Central memory CD8-positive, alpha-beta T cell (primary cell): ENCODE measurements around the gene ACCS.

Experiments
- ATAC-seq: fragments of 150-1000 bp; cut with Tn5 transposase; replicated peaks from 2 replicates; pipeline ENCODE4 v1.10.0; 2022; ENCODE audit warnings: mild to moderate bottlenecking, moderate FRiP score, moderate number of reproducible peaks; ENCODE audit not compliant: poor library complexity, severe bottlenecking; ENCODE audit errors: extremely low read depth
- DNase-seq, 2 donors: peaks; one replicate each; pipeline ENCODE4 v3.0.0; 2021; ENCODE audit warnings: low spot score in 2 of 2
- H3K27ac Mint-ChIP-seq: one replicate; pipeline ENCODE4 v1.8.0; 2022; ENCODE audit warnings: low read depth, mild to moderate bottlenecking, moderate library complexity, mixed read lengths
- H3K27me3 Mint-ChIP-seq: one replicate; pipeline ENCODE4 v1.8.0; 2022; ENCODE audit warnings: mixed read lengths
- H3K36me3 Mint-ChIP-seq: one replicate; pipeline ENCODE4 v1.8.0; 2022; ENCODE audit warnings: mild to moderate bottlenecking, moderate library complexity, mixed read lengths; ENCODE audit not compliant: insufficient read depth
- H3K4me1 Mint-ChIP-seq: one replicate; pipeline ENCODE4 v1.8.0; 2022; ENCODE audit warnings: mixed read lengths
- H3K4me3 Mint-ChIP-seq: one replicate; pipeline ENCODE4 v1.8.0; 2022; ENCODE audit warnings: mild to moderate bottlenecking, moderate library complexity, mixed read lengths
- H3K9me3 Mint-ChIP-seq: one replicate; pipeline ENCODE4 v1.8.0; 2022; ENCODE audit warnings: mixed read lengths

The ACCS gene

GRCh38 chr11:44083433-44083832 is 17.4 kb downstream of the ACCS start:
- Mint-ChIP-seq H3K4me1 (no peaks in the 10 kb centered on the region), H3K9me3 (peaks cover 6% of the 10 kb centered on the region), H3K4me3 (no peak overlapping the region), H3K36me3 (no peaks in the 10 kb centered on the region), H3K27ac (no peak overlapping the region), H3K27me3 (no peaks in the 10 kb centered on the region)
- ATAC-seq = no peak
- DNase-seq = no peak

- Mint-ChIP-seq H3K9me3 (peaks cover 6% of the 10 kb centered on the region), H3K27me3 (no peaks in the 10 kb centered on the region), H3K4me1 (no peaks in the 10 kb centered on the region), H3K27ac (no peak overlapping the region), H3K36me3 (no peaks in the 10 kb centered on the region), H3K4me3 (no peak overlapping the region)
- DNase-seq (no peak), ATAC-seq (no peak)
Observed at GRCh38 chr11:44083906-44084305, 17.8 kb downstream of the ACCS start.

- ATAC-seq = no peak
- Mint-ChIP-seq H3K27me3 (no peaks in the 10 kb centered on the region), H3K27ac (no peak overlapping the region), H3K4me1 (no peaks in the 10 kb centered on the region), H3K4me3 (no peak overlapping the region), H3K9me3 (peaks cover 6% of the 10 kb centered on the region), H3K36me3 (no peaks in the 10 kb centered on the region)
- no peak for DNase-seq
Observed at GRCh38 chr11:44085330-44085729, 19.3 kb downstream of the ACCS start.

- H3K27ac Mint-ChIP-seq = no peak overlapping the region
- H3K36me3 Mint-ChIP-seq = no peaks in the 10 kb centered on the region
- no peak for ATAC-seq
- no peaks in the 10 kb centered on the region for H3K27me3 Mint-ChIP-seq
- no peak overlapping the region for H3K4me3 Mint-ChIP-seq
- H3K9me3 Mint-ChIP-seq = peaks cover 6% of the 10 kb centered on the region
- H3K4me1 Mint-ChIP-seq = no peaks in the 10 kb centered on the region
- DNase-seq = no peak
Observed at GRCh38 chr11:44088377-44088776, 22.3 kb downstream of the ACCS start.

- Mint-ChIP-seq H3K4me3 (no peak overlapping the region), H3K27ac (no peak overlapping the region), H3K4me1 (no peaks in the 10 kb centered on the region), H3K36me3 (no peaks in the 10 kb centered on the region), H3K27me3 (no peaks in the 10 kb centered on the region), H3K9me3 (peaks cover 6% of the 10 kb centered on the region)
- ATAC-seq = no peak
- DNase-seq = no peak
Observed at GRCh38 chr11:44088871-44089270, 22.8 kb downstream of the ACCS start.

GRCh38 chr11:44090539-44090938 is 24.5 kb downstream of the ACCS start:
- Mint-ChIP-seq H3K27me3 (no peaks in the 10 kb centered on the region), H3K9me3 (peaks cover 3% of the 10 kb centered on the region), H3K27ac (no peak overlapping the region), H3K36me3 (peaks cover 2% of the 10 kb centered on the region), H3K4me3 (no peak overlapping the region), H3K4me1 (peaks cover 12% of the 10 kb centered on the region)
- DNase-seq (no peak), ATAC-seq (no peak)

GRCh38 chr11:44094260-44094868 is 28.3 kb downstream of the ACCS start:
- Mint-ChIP-seq H3K4me3 (peak overlapping the region; percentile 37), H3K27me3 (no peaks in the 10 kb centered on the region), H3K36me3 (peaks cover 6% of the 10 kb centered on the region), H3K27ac (no peak overlapping the region), H3K9me3 (no peaks in the 10 kb centered on the region), H3K4me1 (peaks cover 31% of the 10 kb centered on the region)
- DNase-seq (peak; percentile 55 to 59), ATAC-seq (peak; percentile 29)

- Mint-ChIP-seq H3K4me1 (peaks cover 44% of the 10 kb centered on the region), H3K36me3 (peaks cover 8% of the 10 kb centered on the region), H3K27ac (peak within 1 kb of the TSS; percentile 29), H3K27me3 (no peaks in the 10 kb centered on the region), H3K4me3 (peak within 1 kb of the TSS; percentile 81), H3K9me3 (no peaks in the 10 kb centered on the region)
- ATAC-seq (peak; percentile 93), DNase-seq (peak; percentile 68 to 80)
Observed at GRCh38 chr11:44095506-44096359, 29.7 kb downstream of the ACCS start, which contains the start of gene EXT2. TSS of gene EXT2 (plus strand) at chr11:44095678. CDS start at chr11:44107713, 12,035 bp downstream.

- H3K36me3 Mint-ChIP-seq = peaks cover 8% of the 10 kb centered on the region
- no peaks in the 10 kb centered on the region for H3K9me3 Mint-ChIP-seq
- no peaks in the 10 kb centered on the region for H3K27me3 Mint-ChIP-seq
- DNase-seq (no peak), ATAC-seq (no peak)
- H3K27ac Mint-ChIP-seq = peak overlapping the region; percentile 29
- H3K4me1 Mint-ChIP-seq = peaks cover 50% of the 10 kb centered on the region
- H3K4me3 Mint-ChIP-seq = peak overlapping the region; percentile 81
Observed at GRCh38 chr11:44096360-44097185, 30.5 kb downstream of the ACCS start.

- H3K36me3 Mint-ChIP-seq = peaks cover 8% of the 10 kb centered on the region
- no peaks in the 10 kb centered on the region for H3K27me3 Mint-ChIP-seq
- DNase-seq = no peak
- peaks cover 60% of the 10 kb centered on the region for H3K4me1 Mint-ChIP-seq
- H3K4me3 Mint-ChIP-seq = no peak overlapping the region
- no peak for ATAC-seq
- no peak overlapping the region for H3K27ac Mint-ChIP-seq
- no peaks in the 10 kb centered on the region for H3K9me3 Mint-ChIP-seq
Observed at GRCh38 chr11:44097821-44098220, 31.8 kb downstream of the ACCS start.

GRCh38 chr11:44101098-44101497 is 35.0 kb downstream of the ACCS start:
- H3K9me3 Mint-ChIP-seq = no peaks in the 10 kb centered on the region
- ATAC-seq = no peak
- H3K27ac Mint-ChIP-seq = no peak overlapping the region
- H3K4me1 Mint-ChIP-seq = peaks cover 64% of the 10 kb centered on the region
- H3K36me3 Mint-ChIP-seq = peaks cover 9% of the 10 kb centered on the region
- no peak for DNase-seq
- H3K4me3 Mint-ChIP-seq = no peak overlapping the region
- H3K27me3 Mint-ChIP-seq = no peaks in the 10 kb centered on the region

GRCh38 chr11:44104481-44105294 is 38.6 kb downstream of the ACCS start:
- DNase-seq = no peak
- H3K36me3 Mint-ChIP-seq = peaks cover 9% of the 10 kb centered on the region
- no peak overlapping the region for H3K27ac Mint-ChIP-seq
- H3K4me3 Mint-ChIP-seq = no peak overlapping the region
- ATAC-seq = no peak
- H3K27me3 Mint-ChIP-seq = no peaks in the 10 kb centered on the region
- no peaks in the 10 kb centered on the region for H3K9me3 Mint-ChIP-seq
- peaks cover 44% of the 10 kb centered on the region for H3K4me1 Mint-ChIP-seq
